IPS DF 4.7 (cell line): ENCODE data around the gene EXOSC3.

Experiments used
- DNase-seq: peaks from one replicate; pipeline ENCODE4 v3.0.0-alpha.2; 2013; ENCODE audit warnings: low spot score; ENCODE audit errors: extremely low read depth

EXOSC3 gene

GRCh38 chr9:37732952-37733351, 51.9 kb downstream of the EXOSC3 start:
- DNase-seq = no peak

GRCh38 chr9:37732086-37732741, 52.6 kb downstream of the EXOSC3 start:
- no peak for DNase-seq

- no peak for DNase-seq
Observed at GRCh38 chr9:37730839-37731238, 54.0 kb downstream of the EXOSC3 start.

- no peak for DNase-seq
Observed at GRCh38 chr9:37730256-37730655, 54.6 kb downstream of the EXOSC3 start.
